Measurements from ENCODE around the gene ZNF625.

Gene ZNF625

GRCh38 chr19:12156223-12157058 is at the start of gene ZNF625:
Gene ZNF625, minus strand, starts transcription at chr19:12156734. Its CDS starts 176 bp downstream, at chr19:12156558.
- DNase-seq: peak; percentile 90 to 94

- DNase-seq: no peak
Measured at GRCh38 chr19:12205296-12205695, 48.8 kb upstream of the ZNF625 start.

DNA sequence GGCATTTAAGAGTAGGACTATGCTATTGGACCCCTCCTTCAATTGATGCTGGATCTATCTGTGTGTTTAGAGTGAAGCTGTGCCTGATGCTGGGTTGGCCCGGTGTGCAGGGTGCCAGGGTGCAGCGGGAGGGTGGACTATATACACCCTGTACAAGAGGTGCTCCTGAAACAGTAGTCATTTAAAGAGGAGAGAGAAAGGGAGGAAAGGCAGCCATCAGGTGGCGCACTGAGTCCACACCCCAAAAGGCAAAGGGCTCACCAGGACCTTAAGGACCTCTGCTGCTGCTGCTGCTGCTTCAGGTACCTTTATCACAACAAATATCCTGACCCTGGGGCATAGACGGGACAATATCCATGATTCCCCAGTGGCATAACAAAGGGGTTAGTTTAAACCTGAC is 45.7 kb upstream of the ZNF625 start:
- no peak for DNase-seq

DNA sequence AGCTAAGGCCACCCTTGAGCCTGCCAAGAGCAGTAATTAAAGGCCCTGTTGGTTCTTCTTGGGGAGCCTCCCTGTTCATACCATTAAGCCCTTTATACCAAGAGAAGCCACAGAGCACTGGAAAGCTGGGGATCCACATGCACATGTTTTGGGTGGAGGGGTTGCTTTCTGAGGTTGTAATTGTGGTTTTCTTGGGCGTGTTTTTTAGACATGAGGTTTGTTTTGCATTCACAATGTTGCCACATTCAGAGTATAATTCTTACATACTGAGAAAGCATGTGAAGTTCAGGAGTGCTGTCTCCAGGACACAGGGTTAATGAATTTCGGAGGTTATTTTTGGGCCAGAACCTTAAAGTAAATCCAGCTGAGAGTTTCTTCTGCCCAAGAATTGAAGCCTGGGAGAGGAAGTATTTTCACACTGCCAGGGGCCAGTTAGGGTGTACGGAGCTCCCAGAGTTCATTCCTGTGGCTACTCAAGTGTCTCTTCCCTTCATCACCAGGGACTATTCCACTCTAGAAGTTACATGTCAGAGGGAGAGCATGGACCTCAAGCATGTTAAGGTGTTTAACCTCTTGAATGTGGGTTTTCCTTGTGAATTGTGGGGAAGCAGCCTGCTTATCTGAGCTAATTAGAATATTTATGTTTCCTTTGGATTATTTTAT is 43.4 kb upstream of the ZNF625 start:
- no peak for DNase-seq

GRCh38 chr19:12198136-12198535 is 41.6 kb upstream of the ZNF625 start:
- no peak for DNase-seq

DNA sequence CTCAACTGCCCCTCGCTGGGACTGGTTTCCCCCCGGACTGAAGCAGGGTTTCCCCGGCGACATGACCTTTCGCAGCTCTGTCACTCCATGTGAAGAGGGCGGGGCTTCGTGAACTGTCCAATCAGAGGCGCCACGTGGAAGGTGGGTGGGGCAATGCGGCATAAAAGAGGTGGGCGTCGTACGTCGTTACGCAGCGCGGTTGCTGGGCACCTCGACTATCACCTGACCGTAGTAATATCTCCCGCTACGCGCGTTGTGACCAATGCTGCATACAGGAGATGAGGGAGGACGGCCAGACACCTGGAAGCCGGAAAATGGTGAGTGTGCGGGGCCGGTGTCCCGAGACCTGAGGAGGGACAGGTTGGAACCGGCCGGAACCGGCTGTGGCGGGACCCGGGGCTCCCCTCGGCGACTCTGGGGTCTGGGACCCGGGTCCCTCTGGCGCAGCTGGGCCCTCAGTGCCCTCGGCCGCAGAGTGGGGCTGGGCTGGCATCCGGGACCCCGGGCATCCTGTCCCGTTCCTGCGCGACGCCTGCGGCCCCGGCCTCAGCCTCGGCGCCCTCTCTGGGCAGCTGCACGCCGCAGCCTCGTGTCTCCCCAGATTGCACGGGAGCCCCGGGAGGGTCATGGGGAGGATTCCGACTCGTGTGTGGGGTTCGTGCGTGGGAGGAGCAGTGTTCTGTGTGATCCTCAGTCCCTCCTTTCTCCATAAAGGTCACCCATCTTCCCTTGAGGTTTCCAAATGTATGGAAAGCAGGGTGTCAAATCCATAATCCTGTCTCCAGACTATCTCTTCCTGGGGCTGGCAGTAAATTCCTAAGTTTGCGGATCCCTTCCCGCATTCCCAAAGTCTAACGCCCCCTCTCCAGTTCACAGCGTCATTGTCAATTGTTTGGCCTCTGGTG is 38.5 kb upstream of the ZNF625 start:
- no peak for DNase-seq

DNA sequence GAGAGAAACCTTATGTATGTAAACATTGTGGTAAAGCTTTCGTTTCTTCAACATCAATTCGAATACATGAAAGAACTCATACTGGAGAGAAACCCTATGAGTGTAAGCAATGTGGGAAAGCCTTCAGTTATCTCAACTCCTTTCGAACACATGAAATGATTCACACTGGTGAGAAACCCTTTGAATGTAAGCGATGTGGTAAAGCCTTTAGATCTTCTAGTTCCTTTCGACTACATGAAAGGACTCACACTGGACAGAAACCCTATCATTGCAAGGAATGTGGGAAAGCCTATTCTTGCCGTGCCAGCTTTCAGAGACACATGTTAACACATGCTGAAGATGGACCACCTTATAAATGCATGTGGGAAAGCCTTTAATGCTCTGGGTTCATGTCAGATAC is 31.1 kb upstream of the ZNF625 start:
- no peak for DNase-seq

DNA sequence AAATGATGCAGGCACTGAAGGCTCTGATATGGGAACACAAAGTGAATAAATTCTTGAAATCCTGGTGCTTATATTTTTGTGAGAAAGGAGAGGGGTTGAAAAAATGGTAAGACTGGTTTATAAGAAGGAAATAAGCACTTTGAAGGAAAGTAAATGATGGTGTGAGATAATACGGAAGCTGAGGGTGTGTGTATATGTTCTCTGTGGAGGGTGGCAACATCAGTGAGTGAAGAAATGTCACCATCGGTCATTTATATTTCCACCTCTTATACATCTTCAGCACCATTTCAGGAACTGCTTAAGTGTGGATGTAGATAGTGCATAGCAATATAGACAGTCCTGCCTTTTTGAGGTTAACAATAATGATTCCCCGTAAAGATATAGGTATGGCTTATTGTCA is 23.8 kb upstream of the ZNF625 start:
- DNase-seq: no peak

- DNase-seq: no peak
Measured at GRCh38 chr19:12166626-12167025, 10.1 kb upstream of the ZNF625 start.

- DNase-seq: no peak
Measured at GRCh38 chr19:12163826-12164225, 7.3 kb upstream of the ZNF625 start.

DNA sequence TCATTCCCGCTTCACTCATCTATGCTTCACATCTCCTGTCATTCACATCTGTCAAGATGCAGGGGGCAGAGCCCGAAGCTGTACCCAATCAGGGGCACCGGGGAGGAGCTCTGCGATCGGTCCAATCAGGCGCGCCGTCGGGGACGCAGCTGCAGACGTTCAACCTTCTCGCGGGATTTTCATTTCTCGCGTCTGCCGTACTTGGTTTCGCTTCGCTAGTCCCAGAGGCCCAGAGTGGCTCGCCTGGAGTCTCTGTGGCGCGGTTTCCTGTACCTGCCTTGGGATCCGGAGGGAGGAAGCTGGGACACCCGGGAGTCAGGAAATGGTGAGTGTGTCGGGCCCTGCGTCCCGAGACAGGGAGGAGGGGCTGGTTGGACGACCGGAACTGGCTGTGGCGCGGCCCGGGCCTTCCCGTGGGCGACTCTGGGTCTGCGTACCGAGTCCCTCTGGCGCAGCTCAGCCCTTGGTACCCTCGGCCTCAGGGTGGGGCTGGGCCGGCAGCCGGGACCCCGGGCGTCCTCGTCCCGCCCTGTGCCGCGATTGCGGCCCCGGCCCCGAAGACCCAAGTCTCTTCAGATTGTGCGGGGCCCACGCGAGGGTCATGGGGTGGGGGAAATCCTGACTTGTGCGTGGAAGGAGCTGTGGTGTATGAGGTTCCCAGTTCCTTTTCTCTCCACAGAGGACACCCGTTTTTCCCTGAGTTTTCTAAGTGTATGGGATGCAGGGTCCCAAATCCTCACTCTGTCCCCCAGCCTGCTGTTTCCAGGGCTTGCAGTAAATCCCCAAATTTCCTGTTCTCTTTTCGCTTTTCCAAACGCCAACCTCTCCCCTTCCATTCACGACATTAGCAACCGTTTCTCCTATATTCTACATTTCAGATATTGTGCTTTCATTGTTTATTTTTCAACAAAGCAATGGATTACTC is 6.6 kb upstream of the ZNF625 start, which contains the start of gene ZNF136:
ZNF136 (plus strand) TSS at position 215 of the 925 bp plus-strand sequence; CDS start at position 323, 108 bp downstream.
- DNase-seq: peak; percentile 92 to 95

DNA sequence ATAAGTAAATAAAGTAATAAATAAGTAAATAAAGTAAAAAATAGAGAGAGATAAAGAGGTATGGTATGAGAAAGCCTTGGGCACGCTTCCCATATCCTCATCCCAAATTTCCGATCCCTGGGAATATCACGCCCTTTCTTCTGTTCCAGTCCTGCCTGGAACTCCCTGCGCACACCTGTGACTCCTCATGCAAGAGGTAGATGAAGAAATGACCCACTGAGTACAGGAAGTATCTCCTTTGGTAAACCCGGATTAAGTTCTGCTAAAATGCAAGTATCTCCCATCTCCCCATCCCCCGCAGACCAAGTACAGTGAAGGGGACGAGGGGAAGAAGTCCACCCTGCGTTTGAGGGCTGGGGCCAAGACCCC is 6.0 kb upstream of the ZNF625 start:
- no peak for DNase-seq

DNA sequence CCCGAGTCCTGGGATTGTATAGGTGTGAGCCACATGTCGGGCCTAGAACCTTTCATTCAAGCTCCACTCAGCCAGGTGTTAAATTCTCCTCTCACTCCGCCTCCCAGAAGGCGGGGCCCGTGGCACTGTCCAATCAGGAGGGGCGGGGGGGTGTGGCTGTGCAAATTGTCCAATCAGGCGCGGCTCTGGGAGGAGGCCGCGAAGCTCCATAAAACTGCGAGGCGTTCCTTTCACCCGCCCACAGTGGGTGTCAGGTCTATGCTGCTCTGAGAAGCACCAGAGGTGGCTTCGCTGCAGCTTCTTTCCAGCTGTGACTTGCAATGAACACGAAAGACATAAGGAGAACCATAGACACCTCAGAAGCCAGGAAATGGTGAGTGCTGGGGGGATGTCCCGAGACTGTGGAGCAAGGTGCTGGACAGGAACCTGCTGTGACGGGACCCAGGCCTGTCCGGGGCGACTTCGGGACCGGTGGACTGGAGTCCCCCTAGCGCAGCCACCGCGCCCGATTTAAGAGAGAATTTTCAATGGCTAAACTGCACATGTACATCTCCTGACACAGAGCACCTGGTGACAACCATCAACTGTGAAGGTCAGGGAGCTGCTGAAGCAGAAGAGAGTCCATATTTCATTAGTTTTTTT is 3.4 kb upstream of the ZNF625 start:
- DNase-seq: no peak

GRCh38 chr19:12155324-12155860 is 1.1 kb downstream of the ZNF625 start:
- no peak for DNase-seq

GRCh38 chr19:12145348-12145747 is 11.2 kb downstream of the ZNF625 start:
- no peak for DNase-seq

DNA sequence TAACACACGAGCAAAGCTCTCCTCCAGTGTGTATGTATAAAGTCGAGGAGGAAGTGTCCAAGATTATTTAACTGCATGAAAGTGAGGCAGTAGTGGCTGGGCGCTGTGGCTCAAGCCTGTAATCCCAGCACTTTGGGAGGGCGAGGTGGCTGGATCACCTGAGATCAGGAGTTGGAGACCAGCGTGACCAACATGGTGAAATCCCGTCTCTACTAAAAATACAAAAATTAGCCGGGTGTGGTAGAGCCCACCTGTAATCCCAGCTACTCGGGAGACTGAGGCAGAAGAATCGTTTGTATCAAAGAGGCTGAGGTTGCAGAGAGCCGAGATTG is 15.2 kb downstream of the ZNF625 start:
- no peak for DNase-seq

DNA sequence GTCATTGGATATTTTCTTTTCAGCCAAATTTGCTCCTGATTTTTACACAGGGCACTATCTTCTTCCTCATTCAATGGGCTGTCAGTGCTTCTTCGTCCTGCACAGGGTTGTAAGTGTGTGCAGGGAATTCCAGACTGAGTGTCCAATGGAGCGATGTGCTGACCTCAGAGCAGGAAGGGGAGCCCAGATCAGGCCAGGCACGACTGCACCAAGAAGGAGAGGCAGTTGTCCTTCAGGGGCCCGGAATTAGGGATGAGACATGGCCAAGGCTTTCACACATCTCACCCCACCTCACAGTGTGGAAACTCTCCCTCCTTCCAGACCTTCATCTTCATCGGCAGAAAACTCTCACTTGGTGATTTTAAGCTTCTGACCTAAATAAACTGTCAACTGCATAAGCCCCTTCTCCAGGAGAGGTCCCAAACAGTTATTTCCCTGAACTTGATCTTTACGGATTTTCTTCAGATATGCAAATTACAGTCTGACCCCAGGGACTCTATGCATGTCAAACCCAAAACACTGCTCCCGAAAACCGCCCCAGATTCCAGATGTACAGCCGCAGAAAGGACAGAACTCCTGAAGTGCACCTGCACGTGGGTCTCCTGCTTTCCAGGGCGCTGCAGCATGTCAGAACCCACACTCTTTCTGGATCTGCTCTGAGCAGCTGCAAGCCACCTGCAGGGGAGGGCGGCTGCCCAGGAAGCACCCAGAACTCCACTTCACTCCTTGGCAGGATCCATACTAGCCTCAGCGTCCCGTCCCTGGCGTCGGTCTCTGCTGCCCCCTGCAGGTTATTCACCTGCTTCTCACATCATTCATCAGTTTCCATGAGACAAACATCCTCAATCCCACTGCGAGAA is 15.8 kb downstream of the ZNF625 start:
- DNase-seq: peak; percentile 86 to 87

- peak; percentile 91 to 93 for DNase-seq
Measured at GRCh38 chr19:12139885-12140544, 16.5 kb downstream of the ZNF625 start, which contains the start of gene ZNF20. Gene ZNF20, minus strand, starts transcription at chr19:12140350. Its CDS starts 168 bp downstream, at chr19:12140182.

GRCh38 chr19:12139269-12139668 is 17.3 kb downstream of the ZNF625 start:
- no peak for DNase-seq
